H1 (cell line): ENCODE measurements around the gene NAT9. TPM values are rescaled to one million over a fixed set of nuclear protein-coding genes. Genes with fewer than 3 reads are reported as not detected.
A peak's percentile ranks its signal among the peaks of the same experiment; 100 is the strongest.

Experiments used
- CTCF ChIA-PET: fragments of 300-600 bp; sonication (Branson Sonifier 250); formaldehyde crosslinking; loops from one replicate; lab custom pipeline; 2021; ENCODE audit not compliant: partially characterized antibody; lab: Charles Lee
- POLR2A ChIA-PET: fragments of 300-600 bp; sonication (Branson Sonifier 250); formaldehyde crosslinking; loops from one replicate; lab custom pipeline; 2021; ENCODE audit warnings: inconsistent platforms; ENCODE audit not compliant: partially characterized antibody; lab: Charles Lee
- DNase-seq, 2 experiments: peaks; one replicate each; pipeline versions ENCODE4 v3.0.0 to v3.0.0-alpha.2; 2010 to 2022; ENCODE audit warnings: low spot score in 2 of 2, low read depth in 1 of 2, mixed read lengths in 1 of 2
- FAIRE-seq: peaks from 2 replicates; lab custom pipeline; 2011; peaks lifted over from hg19 to GRCh38; lab: Jason Lieb, UNC
- H2AFZ ChIP-seq: 2 replicates; pipeline ENCODE4 v1.8.1; 2012; ENCODE audit warnings: low read length, inconsistent platforms
- H2AK5ac ChIP-seq: 2 replicates; pipeline ENCODE4 v1.6.1; 2013; ENCODE audit warnings: low read depth, low read length
- H2BK120ac ChIP-seq: replicated peaks from 2 replicates; pipeline ENCODE3; 2013; ENCODE audit warnings: low read depth, low read length, inconsistent platforms
- H2BK12ac ChIP-seq: 2 replicates; pipeline ENCODE4 v1.6.1; 2013; ENCODE audit warnings: low read depth, low read length
- H2BK15ac ChIP-seq: 2 replicates; pipeline ENCODE4 v1.6.1; 2013; ENCODE audit warnings: low read length
- H2BK20ac ChIP-seq: 2 replicates; pipeline ENCODE4 v1.6.1; 2013; ENCODE audit warnings: low read length
- H2BK5ac ChIP-seq: 2 replicates; pipeline ENCODE4 v1.6.1; 2013; ENCODE audit warnings: low read depth, low read length
- H3K14ac ChIP-seq: 2 replicates; pipeline ENCODE4 v1.6.1; 2013; ENCODE audit warnings: inconsistent platforms; ENCODE audit not compliant: insufficient read length
- H3K18ac ChIP-seq: 2 replicates; pipeline ENCODE4 v1.6.1; 2013; ENCODE audit warnings: low read length; ENCODE audit errors: extremely low read depth
- H3K23ac ChIP-seq: 2 replicates; pipeline ENCODE4 v1.6.1; 2013; ENCODE audit warnings: inconsistent platforms; ENCODE audit not compliant: insufficient read length
- H3K23me2 ChIP-seq: 2 replicates; pipeline ENCODE4 v1.6.1; 2013; ENCODE audit warnings: low read depth, low read length
- H3K27ac ChIP-seq: 2 replicates; pipeline ENCODE4 v1.6.1; 2011; ENCODE audit warnings: low read depth, low read length, inconsistent platforms
- H3K27me3 ChIP-seq, 4 experiments: replicated peaks in 1 of 4; 1 replicate in 1 of 4; 2 replicates in 3 of 4; pipeline versions ENCODE4 v1.6.1 to v1.8.1; 2011 to 2013; ENCODE audit warnings: low read length in 3 of 4, mild to moderate bottlenecking in 3 of 4, inconsistent platforms in 2 of 4, mixed read lengths in 2 of 4, moderate library complexity in 1 of 4; ENCODE audit not compliant: control insufficient read depth in 3 of 4, insufficient read depth in 3 of 4; ENCODE audit errors: extremely low read depth in 1 of 4
- H3K36me3 ChIP-seq, 4 experiments: 2 replicates each; pipeline versions ENCODE4 v1.6.1 to v1.8.1; 2011 to 2013; ENCODE audit warnings: mild to moderate bottlenecking in 4 of 4, low read length in 3 of 4, moderate library complexity in 2 of 4, control low read depth in 1 of 4, inconsistent platforms in 1 of 4; ENCODE audit not compliant: insufficient read depth in 4 of 4, control insufficient read depth in 2 of 4
- H3K4ac ChIP-seq: replicated peaks from 2 replicates; pipeline ENCODE3; 2013; ENCODE audit warnings: low read length, low read depth, mixed read lengths, inconsistent platforms; ENCODE audit not compliant: insufficient read length
- H3K4me1 ChIP-seq, 4 experiments: replicated peaks in 1 of 4; 1 replicate in 1 of 4; 2 replicates in 3 of 4; pipeline versions ENCODE4 v1.6.1 to v1.8.1; 2011 to 2013; ENCODE audit warnings: low read length in 3 of 4, inconsistent platforms in 2 of 4, mixed read lengths in 1 of 4; ENCODE audit not compliant: insufficient read depth in 4 of 4, control insufficient read depth in 3 of 4
- H3K4me2 ChIP-seq, 2 experiments: 2 replicates each; pipeline versions ENCODE4 v1.6.1 to v1.8.1; 2011 to 2013; ENCODE audit warnings: low read depth in 2 of 2, low read length in 2 of 2, control low read depth in 1 of 2, inconsistent platforms in 1 of 2, mild to moderate bottlenecking in 1 of 2; ENCODE audit not compliant: insufficient read depth in 1 of 2
- H3K4me3 ChIP-seq, 4 experiments: fragments of 200-600, 300-600 bp in 1 of 4; sonication (generic), shearing (Covaris generic), sonication (Bioruptor Twin) in 1 of 4; 2 replicates each; pipeline versions ENCODE4 v1.5.1 to v1.8.1; 2011 to 2016; ENCODE audit warnings: low read length in 4 of 4, low read depth in 3 of 4, control low read depth in 2 of 4, inconsistent platforms in 2 of 4, mild to moderate bottlenecking in 2 of 4, mixed read lengths in 1 of 4, moderate library complexity in 1 of 4; ENCODE audit not compliant: insufficient read depth in 2 of 4; ENCODE audit errors: extremely low read depth in 1 of 4
- H3K56ac ChIP-seq: replicated peaks from 2 replicates; pipeline ENCODE3; 2013; ENCODE audit warnings: low read depth, mild to moderate bottlenecking, mixed read lengths, low read length, inconsistent platforms; ENCODE audit not compliant: insufficient read length
- H3K79me1 ChIP-seq: 2 replicates; pipeline ENCODE4 v1.6.1; 2013; ENCODE audit warnings: low read depth, low read length, control low read depth
- H3K79me2 ChIP-seq, 2 experiments: 2 replicates each; pipeline versions ENCODE4 v1.6.1 to v1.8.1; 2012 to 2013; ENCODE audit warnings: low read length in 2 of 2, mild to moderate bottlenecking in 2 of 2, inconsistent platforms in 1 of 2; ENCODE audit not compliant: insufficient read depth in 2 of 2, control insufficient read depth in 1 of 2
- H3K9ac ChIP-seq, 4 experiments: replicated peaks in 1 of 4; 1 replicate in 1 of 4; 2 replicates in 3 of 4; pipeline versions ENCODE4 v1.6.1 to v1.8.1; 2011 to 2013; ENCODE audit warnings: low read depth in 3 of 4, low read length in 3 of 4, control low read depth in 2 of 4, mild to moderate bottlenecking in 2 of 4, moderate library complexity in 2 of 4, inconsistent platforms in 1 of 4; ENCODE audit errors: extremely low read depth in 1 of 4
- H3K9me3 ChIP-seq, 2 experiments: 2 replicates each; pipeline versions ENCODE4 v1.6.1 to v1.8.1; 2012 to 2013; ENCODE audit warnings: mild to moderate bottlenecking in 2 of 2, moderate library complexity in 2 of 2, control low read depth in 1 of 2, inconsistent platforms in 1 of 2, low read depth in 1 of 2, low read length in 1 of 2, mixed read lengths in 1 of 2; ENCODE audit not compliant: insufficient read depth in 2 of 2
- H4K20me1 ChIP-seq, 2 experiments: replicated peaks in 1 of 2; 2 replicates each; pipeline versions ENCODE3 to v1.8.1; 2011 to 2013; ENCODE audit warnings: inconsistent platforms in 2 of 2, low read length in 2 of 2, mild to moderate bottlenecking in 1 of 2; ENCODE audit not compliant: insufficient read depth in 2 of 2, control insufficient read depth in 1 of 2
- H4K5ac ChIP-seq: 2 replicates; pipeline ENCODE4 v1.6.1; 2013; ENCODE audit warnings: low read length, low read depth, mixed read lengths, inconsistent platforms; ENCODE audit not compliant: insufficient read length
- H4K8ac ChIP-seq: 2 replicates; pipeline ENCODE4 v1.8.0; 2013; ENCODE audit warnings: mild to moderate bottlenecking, moderate library complexity, low read length, inconsistent platforms; ENCODE audit not compliant: insufficient read depth; ENCODE audit errors: extremely low read depth
- H4K91ac ChIP-seq: replicated peaks from 2 replicates; pipeline ENCODE3; 2013; ENCODE audit warnings: low read length, mixed read lengths, inconsistent platforms; ENCODE audit not compliant: insufficient read length
- ATF2 ChIP-seq: IDR thresholded peaks from 2 replicates; pipeline ENCODE4 v1.6.1; 2012; ENCODE audit warnings: low read length, inconsistent platforms
- ATF3 ChIP-seq: IDR thresholded peaks from 2 replicates; pipeline ENCODE4 v1.6.1; 2011; ENCODE audit warnings: low read depth, mild to moderate bottlenecking, low read length; ENCODE audit not compliant: insufficient read depth
- FOSL1 ChIP-seq: IDR thresholded peaks from 2 replicates; pipeline ENCODE4 v1.6.1; 2011; ENCODE audit warnings: mild to moderate bottlenecking, low read depth, low read length, moderate library complexity; ENCODE audit not compliant: insufficient read depth
- NRF1 ChIP-seq: IDR thresholded peaks from 2 replicates; pipeline ENCODE4 v1.6.1; 2011; ENCODE audit warnings: mild to moderate bottlenecking, low read depth, low read length, improper control_type of control experiment
- POLR2AphosphoS5 ChIP-seq: IDR thresholded peaks from 2 replicates; pipeline ENCODE4 v1.6.1; 2011; ENCODE audit warnings: low read depth, low read length
- RAD21 ChIP-seq, 2 experiments: IDR thresholded peaks in 1 of 2; conservative IDR thresholded peaks in 1 of 2; 2 replicates each; pipeline ENCODE4 v1.6.1; 2011; ENCODE audit warnings: low read depth in 2 of 2, low read length in 2 of 2, improper control_type of control experiment in 1 of 2, inconsistent platforms in 1 of 2, mild to moderate bottlenecking in 1 of 2, moderate library complexity in 1 of 2
- RFX5 ChIP-seq: IDR thresholded peaks from 2 replicates; pipeline ENCODE4 v1.6.1; 2011; ENCODE audit warnings: low read depth, low read length, improper control_type of control experiment, borderline replicate concordance
- SIRT6 ChIP-seq: IDR thresholded peaks from one replicate; pipeline ENCODE4 v1.7.1; 2012; ENCODE audit warnings: low read length, inconsistent platforms
- TBP ChIP-seq: IDR thresholded peaks from 2 replicates; pipeline ENCODE4 v1.6.1; 2011; ENCODE audit warnings: low read depth, low read length, improper control_type of control experiment
- WGBS, 2 experiments: shearing (Covaris generic) in 1 of 2; methylation state at CpG; one replicate each; pipeline versions ENCODE4 v1.1.6 to v1.1.7; 2013 to 2015; ENCODE audit warnings: low lambda C conversion rate in 2 of 2, mixed read lengths in 2 of 2, inconsistent platforms in 1 of 2, low coverage in 1 of 2, missing lambda C conversion rate in 1 of 2; ENCODE audit not compliant: insufficient replicate concordance in 2 of 2, insufficient coverage in 1 of 2, insufficient read length in 1 of 2; ENCODE audit errors: extremely low coverage in 1 of 2, missing lambda C conversion rate in 1 of 2; 5-methylcytosine and 5-hydroxymethylcytosine counted together
- polyA plus RNA-seq, 7 experiments: library from polyadenylated mRNA; depleted of rRNA in 3 of 7; stranded (reverse) in 5 of 7; unstranded in 2 of 7; fragments of >200 nt in 5 of 7; fragments of 200-250 nt in 2 of 7; gene quantifications; 1 replicate in 5 of 7; 2 replicates in 1 of 7; 4 replicates in 1 of 7; pipeline versions ENCODE4 v1.2.1 to v1.2.3, GENCODE V29; 2011 to 2013; ENCODE audit warnings: missing spikeins in 2 of 7, mixed read lengths in 2 of 7
- total RNA-seq: library from RNA; stranded (reverse); fragmentation: NEBNext Ultra II Directional; extraction: Animal tissue kit (Norgen Biotek cat#: 25700); gene quantifications from 2 replicates; pipeline ENCODE4 v1.2.1, GENCODE V29; 2021

The NAT9 gene
- total and polyA plus RNA-seq, 2 of the 8 experiments (the other 6 are each of a cell fraction or from before 2014, with no cell fraction given), result 32.3 to 42.7 TPM

- peaks cover 11 to 16% of the 10 kb centered on the region in 2 experiments for H4K20me1 ChIP-seq
- H2AFZ ChIP-seq, result no peak overlapping the region
- 81% methylated on average over 15 of the region's 15 CpGs; no CpG with 5 or more reads in 1 of the 2 experiments for WGBS, 2 experiments
- no peak overlapping the region for H4K8ac ChIP-seq
- H3K18ac ChIP-seq, result no peak overlapping the region
- no peaks in the 10 kb centered on the region for H3K23me2 ChIP-seq
- H3K56ac ChIP-seq, result no peak overlapping the region
- H3K4me2 ChIP-seq, result no peak overlapping the region
- no peaks in the 10 kb centered on the region; a peak in 2 of 8 replicates for H3K36me3 ChIP-seq
- H3K27me3 ChIP-seq, result peaks cover 0 to 2% (median 0%) of the 10 kb centered on the region in 4 experiments; a peak in 3 of 7 replicates
- H2BK20ac ChIP-seq, result no peak overlapping the region
- no peak overlapping the region for H3K4ac ChIP-seq
- no peaks in the 10 kb centered on the region for H3K79me2 ChIP-seq
- H2BK120ac ChIP-seq, result no peak overlapping the region
- no peaks in the 10 kb centered on the region for H3K79me1 ChIP-seq
- H3K4me3 ChIP-seq, result no peak overlapping the region
- peaks cover 0 to 4% (median 1%) of the 10 kb centered on the region in 4 experiments; a peak in 2 of 7 replicates for H3K4me1 ChIP-seq
- no peak overlapping the region; the same call in 1 of the 2 replicates for H2BK5ac ChIP-seq
- POLR2A ChIA-PET, result no interaction called here
- H3K9me3 ChIP-seq, result no peaks in the 10 kb centered on the region
- H3K14ac ChIP-seq, result no peak overlapping the region
- no peak overlapping the region for H3K23ac ChIP-seq
- peak; percentile 74 for FAIRE-seq
- no peak overlapping the region for H4K91ac ChIP-seq
- no peak overlapping the region for H3K27ac ChIP-seq
- peak in 1 of 2 experiments; percentile 77 for DNase-seq
- H2AK5ac ChIP-seq, result no peak overlapping the region
- H3K9ac ChIP-seq, result no peak overlapping the region
- H2BK15ac ChIP-seq, result no peak overlapping the region
- H2BK12ac ChIP-seq, result no peak overlapping the region
- no peak overlapping the region for H4K5ac ChIP-seq
- CTCF ChIA-PET, result interaction anchor here (0.6 to 99.6 kb wide), 3 partner anchors 3 to 130 kb away, joined by 3 to 2981 read pairs (median 2981); partner anchors contain the start of genes FDXR, GRIN2C and NAT9
- TF ChIP-seq FOSL1 (no peak), NRF1 (no peak), RAD21 (IDR thresholded peaks at IDR 0.05 in 1 of 2, conservative IDR thresholded peaks at IDR 0.05 in 1 of 2; ENCODE audit: low read depth in 2 of 2, low read length in 2 of 2) (peak; percentile 58 to 61), POLR2AphosphoS5 (no peak), TBP (no peak), ATF2 (no peak), ATF3 (no peak), SIRT6 (no peak), RFX5 (no peak)
Observed at GRCh38 chr17:74815550-74816370, 39.6 kb upstream of the NAT9 start.
